ENCODE results near the gene EML2.

The EML2 gene

DNA sequence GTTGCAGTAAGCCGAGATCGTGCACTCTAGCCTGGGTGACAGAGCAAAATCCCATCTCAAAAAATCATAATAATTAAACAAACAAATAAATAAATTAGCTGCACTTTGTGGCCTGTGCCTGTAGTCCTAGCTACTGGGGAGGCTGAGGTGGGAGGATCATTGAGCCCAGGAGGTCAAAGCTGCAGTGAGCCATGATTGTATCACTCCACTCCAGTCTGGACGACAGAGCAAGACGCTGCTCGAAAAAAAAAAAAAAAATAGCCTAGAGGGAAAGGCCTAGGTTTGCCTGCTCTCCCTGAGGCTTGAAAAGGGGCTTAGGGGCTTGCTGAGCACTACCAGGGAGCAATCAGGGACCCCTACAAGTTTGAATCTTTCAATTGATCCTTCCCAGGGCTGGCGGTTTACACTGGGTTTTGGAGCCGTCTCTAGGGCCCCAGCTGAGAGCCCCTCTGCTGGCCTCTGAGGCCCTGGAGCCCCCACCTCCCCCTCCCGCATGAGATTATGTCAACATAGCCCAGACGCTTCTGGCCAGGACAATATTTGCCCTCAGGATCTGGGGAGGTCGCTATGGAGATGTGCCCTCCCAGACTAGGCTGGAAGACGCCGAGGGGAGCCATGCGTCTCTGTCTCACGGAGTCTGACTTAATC, 18.4 kb upstream of the EML2 start:
- ChIA-PET POLR2A (interaction anchor here (1.3 to 1.6 kb wide), 2 partner anchors 12 to 35 kb away, joined by 5 to 9 read pairs; partner anchors contain the start of gene QPCTL), CTCF (interaction anchor here (0.6 kb wide), 1 partner anchor 122 kb away, joined by 3 read pairs; no protein-coding TSS in a partner anchor)
- TF ChIP-seq NFRKB (IDR thresholded peaks at IDR 0.05), result no peak
- peak; percentile 79 for TF ChIP-seq ZNF384 (IDR thresholded peaks at IDR 0.05)
- DNase-seq (ENCODE audit: extremely low spot score), result no peak

DNA sequence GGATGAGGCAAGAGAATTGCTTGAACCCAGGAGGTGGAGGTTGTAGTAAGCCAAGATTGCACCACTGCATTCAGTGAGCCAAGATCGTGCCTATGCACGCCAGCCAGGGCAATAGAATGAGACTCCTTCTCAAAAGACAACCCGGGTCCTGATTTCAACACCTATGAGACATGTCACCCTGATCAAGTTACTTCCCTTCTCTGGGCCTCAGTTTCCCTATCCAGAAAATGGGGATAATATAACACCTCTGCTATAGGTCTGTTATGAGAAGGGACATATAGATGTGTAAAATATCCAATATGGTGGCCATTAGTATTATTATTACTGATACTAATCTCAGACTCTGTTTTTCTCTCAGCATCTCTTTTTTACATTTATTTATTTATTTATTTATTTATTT, 15.9 kb upstream of the EML2 start:
- ChIA-PET POLR2A (no interaction called here), CTCF (no interaction called here)
- TF ChIP-seq SUZ12 (IDR thresholded peaks at IDR 0.05) (no peak), FOXM1 (IDR thresholded peaks at IDR 0.05; ENCODE audit: borderline replicate concordance) (no peak), LEF1 (IDR thresholded peaks at IDR 0.05; ENCODE audit: borderline replicate concordance) (no peak), NFRKB (IDR thresholded peaks at IDR 0.05) (no peak), SP1 (IDR thresholded peaks at IDR 0.05) (no peak), BHLHE40 (IDR thresholded peaks at IDR 0.05; ENCODE audit: borderline replicate concordance) (no peak), FOXA1 (IDR thresholded peaks at IDR 0.05) (no peak), ZNF384 (IDR thresholded peaks at IDR 0.05) (no peak), L3MBTL2 (conservative IDR thresholded peaks at IDR 0.05) (no peak), TARDBP (IDR thresholded peaks at IDR 0.05) (no peak), ELF4 (IDR thresholded peaks at IDR 0.05) (no peak), FOXK2 (IDR thresholded peaks at IDR 0.05) (no peak), CTBP1 (IDR thresholded peaks at IDR 0.05; ENCODE audit: borderline replicate concordance) (no peak), HDGF (IDR thresholded peaks at IDR 0.05; ENCODE audit: borderline replicate concordance) (no peak), ARNT (IDR thresholded peaks at IDR 0.05) (no peak)
- TF ChIP-seq, protein P1, sequence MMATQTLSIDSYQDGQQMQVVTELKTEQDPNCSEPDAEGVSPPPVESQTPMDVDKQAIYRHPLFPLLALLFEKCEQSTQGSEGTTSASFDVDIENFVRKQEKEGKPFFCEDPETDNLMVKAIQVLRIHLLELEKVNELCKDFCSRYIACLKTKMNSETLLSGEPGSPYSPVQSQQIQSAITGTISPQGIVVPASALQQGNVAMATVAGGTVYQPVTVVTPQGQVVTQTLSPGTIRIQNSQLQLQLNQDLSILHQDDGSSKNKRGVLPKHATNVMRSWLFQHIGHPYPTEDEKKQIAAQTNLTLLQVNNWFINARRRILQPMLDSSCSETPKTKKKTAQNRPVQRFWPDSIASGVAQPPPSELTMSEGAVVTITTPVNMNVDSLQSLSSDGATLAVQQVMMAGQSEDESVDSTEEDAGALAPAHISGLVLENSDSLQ (IDR thresholded peaks at IDR 0.05), result no peak
- DNase-seq (ENCODE audit: extremely low spot score), result no peak

DNA sequence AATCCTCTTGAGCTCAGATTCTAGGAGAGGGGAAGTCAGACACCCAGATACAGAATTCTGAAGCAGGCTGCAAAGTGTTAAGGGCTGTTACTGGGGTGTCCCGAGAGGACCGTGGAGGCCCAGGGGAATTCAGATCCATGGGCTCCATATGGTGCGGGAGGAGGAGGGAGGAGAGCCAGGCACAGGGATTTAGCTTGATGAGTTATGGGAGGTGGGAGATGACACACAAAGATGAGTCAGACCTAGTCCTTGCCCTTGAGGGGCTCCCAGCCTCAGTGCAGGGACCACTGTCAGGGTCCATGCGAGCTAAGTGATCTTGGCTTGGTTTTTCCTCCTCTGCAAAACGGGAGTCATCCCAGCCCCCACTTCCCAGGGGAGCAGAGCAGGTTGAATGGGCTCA, 14.4 kb upstream of the EML2 start:
- POLR2A ChIA-PET, result interaction anchor here (0.6 to 1.4 kb wide), 2 partner anchors 12 to 64 kb away, joined by 3 to 4 read pairs; no protein-coding TSS in a partner anchor

GRCh38 chr19:45650722-45651121, 11.5 kb upstream of the EML2 start:
- ChIA-PET CTCF (no interaction called here), POLR2A (interaction anchor here (0.6 kb wide), 1 partner anchor 10 kb away, joined by 3 read pairs; no protein-coding TSS in a partner anchor)
- TF ChIP-seq CTBP1 (IDR thresholded peaks at IDR 0.05; ENCODE audit: borderline replicate concordance) (no peak), FOXM1 (IDR thresholded peaks at IDR 0.05; ENCODE audit: borderline replicate concordance) (no peak), L3MBTL2 (conservative IDR thresholded peaks at IDR 0.05) (no peak), HDGF (IDR thresholded peaks at IDR 0.05; ENCODE audit: borderline replicate concordance) (no peak), ZNF384 (IDR thresholded peaks at IDR 0.05) (no peak), FOXK2 (IDR thresholded peaks at IDR 0.05) (no peak), BHLHE40 (IDR thresholded peaks at IDR 0.05; ENCODE audit: borderline replicate concordance) (no peak), SP1 (IDR thresholded peaks at IDR 0.05) (no peak), ELF4 (IDR thresholded peaks at IDR 0.05) (no peak), LEF1 (IDR thresholded peaks at IDR 0.05; ENCODE audit: borderline replicate concordance) (no peak), TARDBP (IDR thresholded peaks at IDR 0.05) (no peak), ARNT (IDR thresholded peaks at IDR 0.05) (no peak), FOXA1 (IDR thresholded peaks at IDR 0.05) (no peak), NFRKB (IDR thresholded peaks at IDR 0.05) (no peak), SUZ12 (IDR thresholded peaks at IDR 0.05) (no peak)
- TF ChIP-seq, protein P1 (IDR thresholded peaks at IDR 0.05), result no peak
- no peak for DNase-seq (ENCODE audit: extremely low spot score)

More for the DNA sequence above, 14.4 kb upstream of the EML2 start:
- no peak for DNase-seq (ENCODE audit: extremely low spot score)
- CTCF ChIA-PET, result interaction anchor here (0.6 kb wide), 1 partner anchor 63 kb away, joined by 4 read pairs; no protein-coding TSS in a partner anchor
- TF ChIP-seq SUZ12 (IDR thresholded peaks at IDR 0.05) (no peak), FOXA1 (IDR thresholded peaks at IDR 0.05) (no peak)

DNA sequence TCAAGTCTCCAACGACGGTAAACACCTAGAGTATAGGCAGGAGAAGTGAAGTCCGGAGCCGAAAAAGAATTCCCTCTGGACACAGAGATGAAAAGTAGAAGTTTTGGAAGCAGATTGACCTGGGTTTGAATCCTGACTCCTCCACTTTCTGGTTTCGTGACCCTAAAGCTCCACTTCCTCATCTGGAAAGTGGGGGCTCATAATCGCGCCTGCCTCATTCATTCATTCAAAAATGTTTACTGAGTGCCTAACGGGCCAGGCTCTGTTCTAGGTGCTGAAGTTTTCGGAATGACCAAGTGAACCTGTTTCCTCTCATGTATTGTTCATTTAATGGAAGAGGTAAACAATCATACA, 7.1 kb upstream of the EML2 start:
- ChIA-PET CTCF (no interaction called here), POLR2A (interaction anchor here (0.7 to 1.4 kb wide), 5 partner anchors 9 to 47 kb away, joined by 3 to 5 read pairs (median 3); no protein-coding TSS in a partner anchor)
- DNase-seq (ENCODE audit: extremely low spot score), result no peak
- TF ChIP-seq CTBP1 (IDR thresholded peaks at IDR 0.05; ENCODE audit: borderline replicate concordance), result no peak
- no peak for TF ChIP-seq LEF1 (IDR thresholded peaks at IDR 0.05; ENCODE audit: borderline replicate concordance)
- no peak for TF ChIP-seq TARDBP (IDR thresholded peaks at IDR 0.05)
- TF ChIP-seq L3MBTL2 (conservative IDR thresholded peaks at IDR 0.05), result no peak
- TF ChIP-seq ELF4 (IDR thresholded peaks at IDR 0.05), result no peak
- no peak for TF ChIP-seq FOXK2 (IDR thresholded peaks at IDR 0.05)
- no peak for TF ChIP-seq SUZ12 (IDR thresholded peaks at IDR 0.05)
- TF ChIP-seq, protein P1 (IDR thresholded peaks at IDR 0.05), result no peak
- TF ChIP-seq ZNF384 (IDR thresholded peaks at IDR 0.05), result no peak
- no peak for TF ChIP-seq HDGF (IDR thresholded peaks at IDR 0.05; ENCODE audit: borderline replicate concordance)
- no peak for TF ChIP-seq ARNT (IDR thresholded peaks at IDR 0.05)
- no peak for TF ChIP-seq FOXM1 (IDR thresholded peaks at IDR 0.05; ENCODE audit: borderline replicate concordance)

DNA sequence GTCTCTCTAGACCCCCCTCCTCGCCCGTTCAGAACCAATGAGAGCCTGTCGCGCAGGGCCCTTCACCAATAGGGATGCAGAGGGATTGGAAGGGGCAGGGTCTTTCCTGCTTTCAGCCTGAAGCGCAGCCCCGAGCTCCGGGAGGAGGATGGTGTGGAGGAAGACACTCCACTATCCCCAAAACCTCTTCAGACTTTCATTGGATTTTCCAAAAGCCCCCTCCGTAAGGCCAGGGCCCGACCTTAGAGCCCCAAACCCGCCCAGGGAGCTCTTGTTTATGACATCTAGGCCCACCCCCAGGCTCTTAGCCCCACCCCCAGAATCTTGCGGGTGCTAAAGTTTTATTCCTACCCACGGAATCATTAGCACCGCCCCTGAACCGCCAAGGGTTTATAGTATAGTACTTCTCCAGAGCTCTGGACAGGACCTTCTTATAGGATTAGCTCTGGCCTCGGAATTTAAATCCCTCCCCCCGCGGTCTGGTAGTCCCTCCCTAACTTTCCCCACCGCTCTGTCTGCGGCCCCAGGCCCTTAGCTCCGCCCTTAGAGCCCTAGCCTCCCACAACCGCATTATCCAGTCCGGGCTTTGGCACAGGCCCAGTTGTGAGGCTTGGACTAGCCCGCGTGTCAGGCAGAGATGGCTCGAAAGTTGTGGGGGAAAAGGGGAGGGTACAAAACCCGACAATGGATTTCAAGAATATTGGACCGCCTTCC, 6.6 kb upstream of the EML2 start:
- CTCF ChIA-PET, result no interaction called here
- DNase-seq (ENCODE audit: extremely low spot score), result peak; percentile 87
- POLR2A ChIA-PET, result interaction anchor here (0.5 to 1.4 kb wide), 6 partner anchors 8 to 940 kb away, joined by 3 to 5 read pairs (median 3); no protein-coding TSS in a partner anchor
- TF ChIP-seq HDGF (IDR thresholded peaks at IDR 0.05; ENCODE audit: borderline replicate concordance) (no peak), SUZ12 (IDR thresholded peaks at IDR 0.05) (no peak), FOXM1 (IDR thresholded peaks at IDR 0.05; ENCODE audit: borderline replicate concordance) (no peak; the same call in 1 of the 2 replicates), BHLHE40 (IDR thresholded peaks at IDR 0.05; ENCODE audit: borderline replicate concordance) (no peak), L3MBTL2 (conservative IDR thresholded peaks at IDR 0.05) (peak; percentile 84), ZNF384 (IDR thresholded peaks at IDR 0.05) (no peak), ARNT (IDR thresholded peaks at IDR 0.05) (no peak), FOXK2 (IDR thresholded peaks at IDR 0.05) (no peak)
- TF ChIP-seq, protein P1 (IDR thresholded peaks at IDR 0.05), result peak; percentile 48; the same call in 1 of the 2 replicates

Data from HEK293T (cell line).